GM23338 (cell line): Measurements from ENCODE around the gene ATP2B1. TPM values are rescaled to one million over a fixed set of nuclear protein-coding genes. Genes with fewer than 3 reads are reported as not detected.

Source experiments
- ATAC-seq: fragments of 200-7000 bp; cut with Tn5 transposase; 3 replicates; pipeline ENCODE4 v1.9.1; 2020
- DNase-seq: peaks from one replicate; pipeline ENCODE4 v3.0.0-alpha.2; 2015; ENCODE audit warnings: low spot score
- H2AFZ ChIP-seq: fragments of 200-600 bp; sonication (generic); 2 replicates; pipeline ENCODE4 v1.8.0; 2016; ENCODE audit warnings: antibody characterized with exemption, mild to moderate bottlenecking, moderate library complexity
- H3F3A ChIP-seq: fragments of 200-600 bp; sonication (generic); replicated peaks from 2 replicates; pipeline ENCODE4 v1.8.0; 2017; ENCODE audit warnings: antibody characterized with exemption, mixed run types, low read depth
- H3K27ac ChIP-seq: fragments of 200-600 bp; sonication (generic); 2 replicates; pipeline ENCODE4 v1.6.1; 2016; ENCODE audit warnings: low read depth
- H3K27me3 ChIP-seq: fragments of 200-600 bp; sonication (generic); 2 replicates; pipeline ENCODE4 v1.8.0; 2016; ENCODE audit warnings: mild to moderate bottlenecking, mixed run types, moderate library complexity; ENCODE audit not compliant: insufficient read depth
- H3K36me3 ChIP-seq: fragments of 200-600 bp; sonication (generic); 2 replicates; pipeline ENCODE4 v1.8.0; 2016; ENCODE audit warnings: mild to moderate bottlenecking; ENCODE audit not compliant: insufficient read depth
- H3K4me1 ChIP-seq: fragments of 200-600 bp; sonication (generic); 2 replicates; pipeline ENCODE4 v1.8.0; 2016; ENCODE audit warnings: mild to moderate bottlenecking, moderate library complexity; ENCODE audit not compliant: insufficient read depth
- H3K4me2 ChIP-seq: fragments of 200-600 bp; sonication (generic); 2 replicates; pipeline ENCODE4 v1.7.1; 2017; ENCODE audit warnings: mixed run types
- H3K4me3 ChIP-seq: fragments of 200-600 bp; sonication (generic); 2 replicates; pipeline ENCODE4 v1.6.1; 2016; ENCODE audit warnings: mixed run types
- H3K79me2 ChIP-seq: fragments of 200-600 bp; sonication (generic); replicated peaks from 2 replicates; pipeline ENCODE4 v1.8.0; 2017; ENCODE audit warnings: mild to moderate bottlenecking; ENCODE audit not compliant: insufficient read depth
- H3K9me2 ChIP-seq: fragments of 200-600 bp; sonication (generic); 2 replicates; pipeline ENCODE4 v1.8.0; 2017; ENCODE audit not compliant: insufficient read depth
- H4K20me1 ChIP-seq: fragments of 200-600 bp; sonication (generic); replicated peaks from 2 replicates; pipeline ENCODE4 v1.8.0; 2017; ENCODE audit warnings: mild to moderate bottlenecking; ENCODE audit not compliant: insufficient read depth
- H3K27ac Mint-ChIP-seq: 2 replicates; pipeline ENCODE4 v1.8.0; 2020; ENCODE audit warnings: inconsistent platforms, mild to moderate bottlenecking, moderate library complexity, mixed read lengths
- H3K27me3 Mint-ChIP-seq: 3 replicates; pipeline ENCODE4 v1.8.0; 2022; ENCODE audit warnings: low read depth, mild to moderate bottlenecking, moderate library complexity, mixed read lengths, inconsistent platforms; ENCODE audit not compliant: insufficient read depth, poor library complexity
- H3K36me3 Mint-ChIP-seq: 3 replicates; pipeline ENCODE4 v1.8.0; 2021; ENCODE audit warnings: low read depth, mild to moderate bottlenecking, inconsistent platforms, moderate library complexity, mixed read lengths
- H3K4me1 Mint-ChIP-seq: 3 replicates; pipeline ENCODE4 v1.8.0; 2020; ENCODE audit warnings: mild to moderate bottlenecking, inconsistent platforms, mixed read lengths
- H3K4me3 Mint-ChIP-seq: 3 replicates; pipeline ENCODE4 v1.8.0; 2021; ENCODE audit warnings: moderate library complexity, mild to moderate bottlenecking, inconsistent platforms, mixed read lengths
- H3K9me3 Mint-ChIP-seq: 3 replicates; pipeline ENCODE4 v1.8.0; 2020; ENCODE audit warnings: moderate library complexity, mild to moderate bottlenecking, inconsistent platforms, mixed read lengths
- CTCF ChIP-seq, 2 experiments: fragments of 200-600 bp in 1 of 2; sonication (generic) in 1 of 2; conservative IDR thresholded peaks; 2 replicates each; pipeline versions ENCODE4 v1.5.1 to v1.6.1; 2016 to 2017; ENCODE audit warnings: antibody characterized with exemption in 2 of 2, low read depth in 2 of 2, mild to moderate bottlenecking in 2 of 2, moderate library complexity in 1 of 2
- EZH2 ChIP-seq: fragments of 200-600 bp; sonication (generic); IDR thresholded peaks from one replicate; pipeline ENCODE4 v1.8.0; 2017; ENCODE audit warnings: antibody characterized with exemption, mild to moderate bottlenecking, low read depth; ENCODE audit not compliant: unreplicated experiment
- JUNB ChIP-seq: IDR thresholded peaks from one replicate; pipeline ENCODE4 v1.6.1; 2016; ENCODE audit warnings: antibody characterized with exemption; ENCODE audit not compliant: unreplicated experiment
- NANOG ChIP-seq: IDR thresholded peaks from 2 replicates; pipeline ENCODE4 v1.6.1; 2016; ENCODE audit warnings: antibody characterized with exemption, borderline replicate concordance
- REST ChIP-seq: IDR thresholded peaks from one replicate; pipeline ENCODE4 v1.6.1; 2018; ENCODE audit warnings: antibody characterized with exemption; ENCODE audit not compliant: unreplicated experiment
- STAT1 ChIP-seq: IDR thresholded peaks from one replicate; pipeline ENCODE4 v1.6.1; 2016; ENCODE audit warnings: antibody characterized with exemption; ENCODE audit not compliant: unreplicated experiment
- ZNF462 ChIP-seq: fragments of 250-450 bp; sonication (Bioruptor Pico); IDR thresholded peaks from 2 replicates; pipeline ENCODE4 v1.5.0; 2020; ENCODE audit warnings: mild to moderate bottlenecking, moderate library complexity
- polyA plus RNA-seq: library from polyadenylated mRNA; unstranded; fragments of >200 nt; fragmentation: Nextera tagmentation; extraction: Ambion mirVana; gene quantifications from 2 replicates; pipeline ENCODE4 v1.2.1, GENCODE V29; 2016
- total RNA-seq: library from RNA; depleted of rRNA; stranded (reverse); fragments of >200 nt; shearing (Covaris generic); gene quantifications from 2 replicates; pipeline ENCODE4 v1.2.3, GENCODE V29; 2014

Gene ATP2B1
- total and polyA plus RNA-seq, 2 experiments from 2014 or later, result 39.3 to 42.3 TPM

- peaks cover 15% of the 10 kb centered on the region for H3K79me2 ChIP-seq
- DNase-seq (no peak), ATAC-seq (no peak)
- H3K9me2 ChIP-seq, result no peaks in the 10 kb centered on the region
- no peak for TF ChIP-seq REST
- no peak for TF ChIP-seq STAT1
- no peak for TF ChIP-seq JUNB
- TF ChIP-seq EZH2, result no peak
- no peak for TF ChIP-seq NANOG
- TF ChIP-seq ZNF462 (CRISPR knock-in tag), result no peak
- TF ChIP-seq CTCF (conservative IDR thresholded peaks at IDR 0.05; ENCODE audit: low read depth in 2 of 2), result no peak
- no peaks in the 10 kb centered on the region for H3F3A ChIP-seq
- H3K4me1 ChIP-seq, result peaks cover 12% of the 10 kb centered on the region
- H3K27ac Mint-ChIP-seq, result no peak overlapping the region
- peaks cover 9% of the 10 kb centered on the region; the same call in 1 of the 3 replicates for H3K36me3 Mint-ChIP-seq
- H3K9me3 Mint-ChIP-seq, result no peaks in the 10 kb centered on the region
- no peaks in the 10 kb centered on the region for H3K36me3 ChIP-seq
- H3K4me3 ChIP-seq, result no peak overlapping the region
- H3K4me2 ChIP-seq, result no peak overlapping the region
- no peak overlapping the region for H3K27ac ChIP-seq
- H3K27me3 ChIP-seq, result no peaks in the 10 kb centered on the region
- no peaks in the 10 kb centered on the region for H3K27me3 Mint-ChIP-seq
- H2AFZ ChIP-seq, result no peak overlapping the region
- H3K4me1 Mint-ChIP-seq, result peaks cover 22% of the 10 kb centered on the region
- no peak overlapping the region for H3K4me3 Mint-ChIP-seq
- 0 out of 2 replicates have a peak, but pooled peaks cover 6% of the 10 kb centered on the region for H4K20me1 ChIP-seq
Observed at GRCh38 chr12:89655841-89656240, 52.8 kb downstream of the ATP2B1 start.
